Stimulated activated CD4-positive, alpha-beta T cell treated with anti-CD3 and anti-CD28 coated beads, TNF-alpha, amount 100 ng/mL, for 48 hours (primary cell): Measurements from ENCODE around the gene GTF2IRD2.
"Not testable (repeated sequence)": the region's sequence is repeated elsewhere in the genome, so short reads cannot be mapped to it uniquely, and the experiment has no call there.

Source experiments
- DNase-seq, 3 donors: peaks; one replicate each; pipeline ENCODE4 v3.0.0-alpha.2; 2020; ENCODE audit warnings: low read depth in 3 of 3

GTF2IRD2 gene

GRCh38 chr7:74850833-74851721, at the start of gene GTF2IRD2:
GTF2IRD2 (minus strand) TSS chr7:74851605; CDS start chr7:74836378, 15,227 bp downstream.
- DNase-seq = peak in 1 of 3 donors; percentile 43

DNA sequence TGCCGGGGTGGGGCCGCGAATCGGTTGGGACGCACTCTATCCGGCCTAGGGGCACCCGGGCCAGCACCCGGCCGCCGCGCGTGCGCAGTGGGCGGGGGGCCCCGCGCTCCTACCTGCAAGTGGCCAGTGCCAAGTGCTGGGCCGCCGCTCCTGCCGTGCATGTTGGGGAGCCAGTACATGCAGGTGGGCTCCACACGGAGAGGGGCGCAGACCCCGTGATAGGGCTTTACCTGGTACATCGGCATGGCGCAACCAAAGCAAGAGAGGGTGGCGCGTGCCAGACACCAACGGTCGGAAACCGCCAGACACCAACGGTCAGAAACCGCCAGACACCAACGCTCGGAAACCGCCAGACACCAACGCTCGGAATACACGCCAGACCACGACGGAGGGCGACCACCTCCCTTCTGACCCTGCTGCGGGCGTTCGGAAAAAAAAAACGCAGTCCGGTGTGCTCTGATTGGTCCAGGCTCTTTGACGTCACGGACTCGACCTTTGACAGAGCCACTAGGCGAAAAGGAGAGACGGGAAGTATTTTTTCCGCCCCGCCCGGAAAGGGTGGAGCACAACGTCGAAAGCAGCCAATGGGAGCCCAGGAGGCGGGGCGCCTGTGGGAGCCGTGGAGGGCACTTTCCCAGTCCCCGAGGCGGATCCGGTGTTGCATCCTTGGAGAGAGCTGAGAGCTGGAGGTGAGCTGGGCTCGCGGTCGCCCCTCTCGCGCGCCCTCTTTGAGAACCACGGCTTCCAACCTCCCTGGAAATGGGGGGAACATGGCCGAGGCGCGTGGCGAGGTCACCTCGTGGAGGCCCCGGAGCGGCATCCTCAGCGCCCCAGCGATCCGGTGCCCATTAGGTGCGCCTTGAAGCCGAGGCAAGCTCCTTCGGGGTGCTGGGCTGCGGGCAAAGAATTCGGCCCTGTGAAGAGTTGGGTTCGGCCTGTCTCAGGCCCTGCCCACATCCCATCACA, 39.0 kb upstream of the GTF2IRD2 start:
- DNase-seq = peak; percentile 53 to 77 (median 56)

DNA sequence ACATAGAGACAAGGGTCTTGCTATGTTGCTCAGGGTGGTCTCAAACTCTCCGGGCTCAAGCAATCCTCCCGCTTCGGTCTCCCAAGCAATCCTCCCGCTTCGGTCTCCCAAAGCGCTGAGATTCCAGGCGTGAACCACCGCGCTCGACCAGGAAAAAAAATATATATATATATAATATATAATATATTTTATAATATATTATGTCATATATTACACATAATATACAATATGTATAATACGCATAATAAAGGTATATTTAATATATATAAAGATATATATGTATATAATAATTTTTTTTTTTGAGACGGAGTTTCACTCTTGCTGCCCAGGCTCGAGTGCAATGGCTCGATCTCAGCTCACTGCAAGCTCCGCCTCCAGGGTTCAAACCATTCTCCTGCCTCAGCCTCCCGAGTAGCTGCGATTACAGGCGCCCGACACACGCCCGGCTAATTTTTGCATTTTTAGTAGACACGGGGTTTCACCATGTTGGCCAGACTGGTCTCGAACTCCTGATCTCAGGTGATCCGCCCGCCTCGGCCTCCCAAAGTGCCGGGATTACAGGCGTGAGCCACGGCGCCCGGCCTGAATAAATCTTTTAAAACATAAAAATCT, 38.2 kb upstream of the GTF2IRD2 start:
- DNase-seq = not testable (repeated sequence)

DNA sequence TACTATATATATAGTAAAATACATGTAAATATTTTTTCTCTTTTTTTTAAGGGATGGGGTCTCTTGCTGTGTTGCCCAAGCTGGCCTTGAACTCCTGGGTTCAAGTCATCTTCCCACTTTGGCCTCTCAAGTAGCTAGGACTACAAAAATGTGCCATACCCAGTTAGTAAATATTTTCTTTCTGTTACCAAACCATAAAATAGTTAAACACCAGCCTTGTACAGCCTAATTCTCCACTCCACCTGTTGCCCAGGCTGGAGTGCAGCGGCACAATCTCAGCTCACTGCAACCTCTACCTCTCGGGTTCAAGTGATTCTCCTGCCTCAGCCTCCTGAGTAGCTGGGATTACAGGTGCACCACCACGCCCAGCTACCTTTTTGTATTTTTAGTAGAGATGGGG, 33.9 kb upstream of the GTF2IRD2 start:
- DNase-seq = not testable (repeated sequence)

- DNase-seq = not testable (repeated sequence)
Measured at GRCh38 chr7:74882110-74882509, 30.7 kb upstream of the GTF2IRD2 start.

DNA sequence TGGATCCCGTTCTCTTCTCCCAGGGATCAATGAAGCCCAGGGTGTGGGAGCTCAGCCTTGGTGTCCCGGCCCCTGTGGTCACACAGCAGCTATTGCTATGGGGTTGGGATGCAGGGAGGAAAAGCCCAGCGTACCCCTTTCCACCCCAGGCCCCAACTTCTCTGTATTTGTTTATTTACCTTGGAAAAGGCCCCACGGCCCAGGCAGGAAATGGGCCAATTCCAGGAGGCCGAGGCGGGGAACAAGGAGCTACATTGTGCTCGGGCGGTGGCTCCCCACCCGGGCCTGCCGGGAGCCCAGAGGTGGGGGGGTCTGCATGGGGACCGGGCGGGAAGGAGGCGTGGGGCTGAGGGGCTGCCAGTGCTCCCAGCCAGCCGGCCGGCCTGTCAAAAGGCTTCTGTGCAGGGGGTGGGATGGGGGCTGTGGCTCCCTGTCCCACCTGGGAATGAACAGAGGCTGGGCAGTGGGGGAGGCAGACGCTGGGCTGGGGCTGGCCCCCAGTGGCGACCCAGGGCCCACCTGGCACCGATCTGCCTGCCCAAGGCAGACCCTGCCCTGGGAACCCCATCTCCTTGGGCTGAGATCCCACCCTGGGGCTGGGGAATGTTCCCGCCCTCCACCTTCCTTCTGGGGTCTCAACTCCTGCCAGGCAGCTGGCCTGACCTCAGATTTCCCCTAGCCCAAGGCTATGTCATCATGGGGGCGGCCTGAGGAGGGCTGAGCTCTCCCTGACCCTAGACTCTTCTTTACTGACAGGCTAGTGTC, 23.5 kb upstream of the GTF2IRD2 start:
- DNase-seq = not testable (repeated sequence)

DNA sequence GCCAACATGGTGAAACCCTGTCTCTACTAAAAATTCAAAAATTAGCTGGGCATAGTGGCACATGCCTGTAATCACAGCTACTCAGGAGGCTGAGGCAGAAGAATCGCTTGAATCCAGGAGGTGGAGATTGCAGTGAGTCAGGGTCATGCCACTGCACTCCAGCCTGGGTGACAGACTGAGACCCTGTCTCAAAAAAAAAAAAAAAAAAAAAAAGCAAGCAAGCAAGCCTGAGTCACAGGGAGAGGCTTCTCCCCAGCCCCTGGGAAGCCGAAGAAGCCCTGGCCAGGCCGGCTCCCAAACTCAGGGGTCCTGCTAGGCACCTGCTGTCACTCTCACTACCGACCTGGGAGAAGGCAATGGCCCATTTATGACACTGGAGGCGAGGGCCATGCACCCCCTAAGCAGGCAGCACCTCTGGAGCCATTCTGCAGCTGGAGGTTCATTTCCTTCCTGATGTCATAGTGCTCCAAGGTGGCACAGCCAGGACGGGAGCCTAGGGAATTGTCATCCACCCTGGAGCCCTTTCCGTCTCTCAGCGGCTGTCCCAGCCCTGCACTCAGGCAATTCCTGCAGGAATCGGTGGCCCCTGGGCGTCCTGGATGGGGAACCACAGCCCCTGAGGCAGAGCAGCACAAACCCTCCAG, 22.8 kb upstream of the GTF2IRD2 start:
- DNase-seq = not testable (repeated sequence)

GRCh38 chr7:74872542-74872941, 21.1 kb upstream of the GTF2IRD2 start:
- DNase-seq = not testable (repeated sequence)

GRCh38 chr7:74865777-74866176, 14.4 kb upstream of the GTF2IRD2 start:
- DNase-seq = not testable (repeated sequence)

DNA sequence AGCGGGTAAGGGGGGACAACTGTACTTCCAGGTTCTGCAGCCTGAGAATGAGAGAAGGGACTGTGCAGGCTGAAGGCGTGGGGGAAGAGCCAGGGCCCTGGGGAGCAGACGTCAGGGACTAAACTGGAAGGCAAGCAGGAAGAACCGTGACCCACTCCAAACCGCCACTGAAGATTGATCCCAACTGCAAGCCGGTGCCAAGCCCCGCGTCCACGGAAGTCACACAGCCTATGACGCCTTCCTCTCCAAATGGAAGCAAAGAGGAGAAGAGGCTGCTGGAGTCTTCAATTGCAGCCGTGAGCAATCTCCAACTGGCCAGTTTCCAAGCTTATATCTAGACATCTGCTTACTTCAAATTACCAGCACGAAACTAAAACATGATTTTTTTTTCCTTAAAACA, 1.6 kb downstream of the GTF2IRD2 start:
- not testable (repeated sequence) for DNase-seq

GRCh38 chr7:74830411-74830810, 21.0 kb downstream of the GTF2IRD2 start:
- not testable (repeated sequence) for DNase-seq

DNA sequence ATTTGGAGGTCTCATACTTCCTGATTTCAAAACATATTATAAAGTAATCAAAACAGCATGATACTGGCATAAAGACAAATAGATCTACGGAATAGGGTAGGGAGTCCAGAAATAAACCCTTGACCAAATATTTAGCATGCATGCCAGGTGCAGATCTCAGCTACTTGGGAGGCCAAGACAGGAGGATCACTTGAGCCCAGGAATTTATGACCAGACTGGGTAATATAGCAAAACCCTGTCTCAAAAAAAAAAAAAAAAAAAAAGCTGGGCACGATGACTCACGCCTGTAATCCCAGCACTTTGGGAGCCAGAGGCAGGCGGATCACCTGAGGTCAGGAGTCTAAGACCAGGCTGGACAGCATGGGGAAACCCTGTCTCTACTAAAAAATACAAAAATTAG, 21.4 kb downstream of the GTF2IRD2 start:
- not testable (repeated sequence) for DNase-seq

- DNase-seq = not testable (repeated sequence)
Measured at GRCh38 chr7:74821259-74821658, 30.1 kb downstream of the GTF2IRD2 start.

- not testable (repeated sequence) for DNase-seq
Measured at GRCh38 chr7:74820146-74820805, 31.1 kb downstream of the GTF2IRD2 start.

DNA sequence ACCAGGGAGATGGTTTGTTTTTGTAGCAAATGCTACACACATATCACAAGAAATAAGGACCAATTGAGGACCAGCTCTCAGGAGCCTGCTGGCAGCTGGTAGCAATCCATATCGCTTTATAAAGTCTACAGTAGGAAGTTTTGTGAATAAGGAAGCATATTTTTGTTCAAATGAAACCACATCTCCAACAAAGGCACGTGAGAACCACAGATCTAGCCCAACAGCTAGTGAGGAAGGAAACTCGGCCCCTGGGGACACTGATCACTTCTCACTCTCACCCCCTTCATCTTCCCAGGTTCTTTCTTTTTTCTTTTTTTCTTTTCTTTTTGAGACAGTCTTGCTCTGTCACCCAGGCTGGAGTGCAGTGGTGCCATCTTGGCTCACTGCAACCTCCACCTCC, 35.5 kb downstream of the GTF2IRD2 start:
- not testable (repeated sequence) for DNase-seq

- not testable (repeated sequence) for DNase-seq
Measured at GRCh38 chr7:74798644-74799043, 52.8 kb downstream of the GTF2IRD2 start.

- DNase-seq = not testable (repeated sequence)
Measured at GRCh38 chr7:74797848-74798622, 53.4 kb downstream of the GTF2IRD2 start.

DNA sequence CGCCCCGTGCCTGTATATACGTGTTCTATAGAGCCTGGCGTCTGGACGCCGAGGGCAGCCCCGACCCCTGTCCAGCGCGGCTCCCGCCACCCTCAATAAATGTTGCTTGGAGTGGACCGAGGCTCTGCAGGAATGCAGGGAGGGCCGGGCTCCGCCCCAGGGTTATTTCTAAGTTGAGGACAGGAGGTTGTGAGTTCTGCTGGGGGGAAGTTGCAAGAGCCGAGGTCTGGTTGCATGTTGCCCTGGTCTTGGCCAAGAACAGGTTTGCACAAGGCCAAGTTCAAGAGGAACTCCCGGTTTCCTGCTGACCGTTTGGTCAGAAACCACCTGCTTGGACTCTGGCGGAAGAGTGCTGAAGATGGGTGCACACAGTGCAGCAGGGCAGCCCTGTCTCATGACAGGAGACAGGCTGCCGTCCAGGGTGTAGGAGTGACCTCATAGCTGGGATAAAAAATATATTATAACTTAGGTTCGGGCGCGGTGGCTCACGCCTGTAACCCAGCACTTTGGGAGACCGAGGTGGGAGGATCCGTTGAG, 62.1 kb downstream of the GTF2IRD2 start:
- not testable (repeated sequence) for DNase-seq
